GM19438 (cell line): ENCODE data around the gene ABHD12B.

Experiments used
- ATAC-seq: cut with Tn5 transposase; IDR thresholded peaks from one replicate; pipeline ENCODE4 v1.9.1; 2021; ENCODE audit warnings: low read depth; ENCODE audit not compliant: unreplicated experiment

The ABHD12B gene

DNA sequence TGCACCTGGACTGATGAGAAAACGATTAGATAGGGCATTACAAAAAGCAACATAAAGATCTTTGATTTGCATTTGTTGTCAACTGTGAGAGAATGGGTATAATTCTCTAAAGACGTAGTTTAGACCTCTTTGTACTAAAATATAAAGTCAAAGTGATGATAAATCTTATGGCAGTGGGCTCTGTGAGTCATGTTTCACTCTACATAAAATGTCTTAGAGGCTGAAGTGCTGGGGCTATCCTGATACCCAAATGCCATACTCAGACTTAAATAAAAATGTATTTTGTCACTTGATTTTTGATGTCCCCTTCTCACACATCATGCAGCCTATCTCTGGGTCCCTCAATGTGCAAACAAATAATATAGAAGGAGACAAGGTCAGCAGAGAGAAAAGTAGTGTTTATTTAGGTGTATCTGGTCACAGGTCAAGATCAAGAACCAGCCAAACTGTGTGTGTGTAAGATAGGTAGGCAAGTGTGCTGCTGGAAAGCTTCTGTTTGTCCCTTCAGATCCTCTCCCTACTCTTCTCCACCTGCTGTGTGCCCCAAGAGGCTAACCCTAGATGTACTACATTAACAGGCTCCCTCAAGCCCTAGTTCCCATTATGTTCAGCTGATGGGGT is 33.9 kb upstream of the ABHD12B start:
- no peak for ATAC-seq

DNA sequence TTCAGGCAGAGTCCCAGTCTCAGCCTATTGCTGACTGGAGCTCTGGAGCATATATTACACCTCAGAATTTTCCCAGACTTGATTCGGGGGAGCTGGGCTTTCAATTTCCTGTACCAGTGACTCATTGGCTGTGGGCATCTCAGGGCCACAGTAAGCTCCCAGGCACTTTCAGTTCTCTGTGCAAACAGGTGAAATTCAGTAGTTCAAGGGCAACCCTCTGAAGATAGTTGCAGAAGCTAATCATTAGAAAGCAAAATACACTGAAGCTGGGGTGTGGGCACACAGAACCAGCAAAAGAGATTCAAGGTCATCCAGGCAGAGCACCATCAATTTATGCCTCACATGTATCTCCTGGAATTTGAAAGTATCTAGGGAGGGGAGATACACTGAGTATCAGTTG is 32.8 kb upstream of the ABHD12B start:
- ATAC-seq, result no peak

DNA sequence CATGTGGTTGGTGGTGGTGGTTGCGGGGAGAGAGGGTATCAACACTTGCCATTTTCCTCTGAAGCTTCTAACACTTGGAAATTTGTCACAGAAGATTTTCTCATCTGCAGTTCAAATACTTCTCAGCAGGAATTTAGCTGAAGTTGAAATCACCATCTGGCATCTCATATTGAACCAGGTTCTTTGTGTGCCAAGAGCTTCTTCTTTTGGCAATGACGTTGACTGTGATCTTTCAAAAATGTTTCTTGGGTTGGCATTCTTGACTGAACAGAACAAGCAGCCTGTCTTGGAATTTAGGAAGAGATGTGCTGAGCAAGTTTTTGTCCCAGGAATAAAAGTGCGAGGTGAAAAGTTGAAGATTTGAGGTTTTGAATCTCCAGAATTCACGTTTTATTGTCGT is 32.2 kb upstream of the ABHD12B start:
- no peak for ATAC-seq

DNA sequence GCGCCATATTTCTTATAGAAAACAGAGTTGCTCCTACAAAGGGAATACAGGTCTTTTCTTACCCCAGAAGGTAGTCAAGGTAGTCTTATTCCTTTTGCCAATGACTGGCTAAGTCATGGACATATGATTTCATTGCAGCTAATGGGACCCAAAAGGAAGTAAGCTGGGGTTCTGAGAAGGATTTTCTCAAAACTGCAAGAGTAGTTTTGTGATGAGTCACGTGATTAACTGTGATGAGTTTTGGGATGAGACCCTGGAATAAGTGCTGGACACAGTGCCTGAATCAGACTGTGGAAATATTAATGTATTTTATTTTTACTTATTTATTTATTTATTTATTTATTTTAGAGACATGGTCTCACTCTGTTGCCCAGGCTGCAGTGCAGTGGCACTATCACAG is 27.5 kb upstream of the ABHD12B start:
- no peak for ATAC-seq

DNA sequence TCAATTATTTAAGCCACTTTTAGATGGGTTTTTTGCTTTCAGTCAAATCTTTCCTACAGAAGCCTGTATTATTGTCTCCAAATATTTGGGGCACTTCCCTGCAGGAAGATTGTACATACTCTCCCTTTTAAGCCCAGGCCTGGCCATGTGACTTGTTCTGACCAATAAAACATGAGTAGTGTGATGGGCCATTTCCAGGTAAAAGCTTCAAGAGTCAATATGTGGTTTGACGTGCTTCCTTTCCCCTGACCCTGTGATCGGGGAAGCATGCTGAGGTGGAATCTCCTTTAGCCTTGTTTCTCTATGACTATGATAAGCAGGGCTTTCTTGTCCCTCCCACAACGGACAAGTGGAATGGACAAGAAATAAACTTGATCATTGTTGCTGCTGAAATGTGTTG is 26.7 kb upstream of the ABHD12B start:
- ATAC-seq, result no peak

DNA sequence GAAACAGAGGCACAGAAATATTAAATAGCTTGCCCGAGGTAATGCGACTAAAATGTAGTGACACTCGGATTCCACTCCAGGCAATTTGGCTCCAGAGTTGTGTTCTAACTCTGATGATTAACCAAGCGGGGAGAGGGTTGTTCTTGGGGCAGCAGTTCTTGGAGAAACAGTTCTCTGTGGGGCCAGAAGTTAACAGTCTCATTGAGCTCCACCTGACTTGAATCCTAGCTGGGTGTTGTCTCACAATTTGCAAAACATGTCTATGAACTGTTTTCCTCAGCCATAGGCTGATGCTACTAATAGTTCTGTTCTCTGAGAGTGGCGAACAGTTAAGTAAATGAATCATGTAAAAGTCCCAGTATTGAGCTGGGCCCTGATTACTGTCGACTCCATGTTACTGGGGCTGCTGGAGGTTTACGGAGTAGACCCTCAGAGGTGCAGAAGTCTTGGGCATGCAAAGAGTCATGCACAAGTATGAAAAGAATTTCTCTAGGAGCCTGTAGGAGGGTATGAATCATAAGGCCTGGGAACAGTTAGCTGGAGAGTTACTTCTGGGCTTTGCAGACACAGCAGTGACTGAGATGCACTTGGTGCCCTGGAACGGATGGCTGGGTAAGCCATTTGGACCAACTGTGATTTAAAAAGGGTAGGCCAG is 25.5 kb upstream of the ABHD12B start:
- ATAC-seq, result no peak

DNA sequence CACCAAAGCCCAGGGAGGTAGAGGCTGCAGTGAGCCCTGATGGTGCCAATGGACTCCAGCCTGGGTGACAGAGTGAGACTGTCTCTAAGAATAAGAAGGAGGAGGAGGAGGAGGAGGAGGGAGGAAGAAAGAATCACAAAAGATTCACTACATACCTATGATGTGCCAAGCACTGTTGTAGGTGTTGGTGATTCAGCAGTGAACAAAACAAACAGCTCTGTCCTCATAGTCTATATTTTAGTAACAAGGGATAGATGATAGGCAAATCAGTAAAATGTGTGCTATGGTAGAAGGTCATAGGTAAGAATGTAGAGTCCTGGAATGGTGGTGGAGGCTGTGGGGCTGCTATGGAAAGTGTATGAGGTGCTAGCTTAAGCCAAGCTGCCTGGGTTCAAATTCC is 18.0 kb upstream of the ABHD12B start:
- no peak for ATAC-seq

DNA sequence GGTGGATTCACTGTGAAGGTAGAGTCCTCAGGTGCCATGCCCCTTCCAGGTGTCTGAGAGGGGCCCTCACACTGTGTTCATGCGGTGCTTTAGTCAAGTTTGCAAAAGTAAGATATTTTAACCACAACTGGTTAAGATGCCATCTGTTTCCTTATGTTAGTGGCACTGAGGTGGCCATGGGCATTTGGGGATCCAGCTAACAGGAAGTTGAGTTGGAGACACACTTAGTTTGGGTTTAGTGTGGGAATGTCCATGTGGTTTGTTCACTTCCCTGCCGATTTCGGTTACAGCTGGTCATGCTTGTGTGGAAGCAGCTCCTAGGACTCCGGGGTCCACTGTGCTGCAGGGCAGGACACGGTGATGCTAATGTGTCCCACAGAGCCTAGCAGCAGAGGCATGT is 17.3 kb upstream of the ABHD12B start:
- no peak for ATAC-seq

DNA sequence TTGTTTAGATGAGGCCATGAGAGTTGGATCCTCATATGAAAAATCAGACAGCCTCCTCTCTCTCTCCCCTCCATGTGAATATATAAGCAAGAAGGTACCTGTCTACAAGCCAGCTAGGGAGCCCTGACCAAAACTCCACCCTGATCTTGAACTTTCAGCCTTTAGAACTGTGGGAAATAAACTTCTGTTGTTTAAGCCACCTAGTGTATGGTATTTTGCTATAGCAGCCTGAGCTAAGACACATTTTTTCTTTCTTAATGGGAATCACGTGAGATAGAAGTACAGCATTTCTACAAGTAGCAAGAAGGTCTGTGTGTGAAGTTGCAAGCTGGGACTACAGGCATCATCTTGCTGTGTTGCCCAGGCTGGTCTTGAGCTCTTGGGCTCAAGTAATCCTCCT is 16.3 kb upstream of the ABHD12B start:
- ATAC-seq, result no peak

DNA sequence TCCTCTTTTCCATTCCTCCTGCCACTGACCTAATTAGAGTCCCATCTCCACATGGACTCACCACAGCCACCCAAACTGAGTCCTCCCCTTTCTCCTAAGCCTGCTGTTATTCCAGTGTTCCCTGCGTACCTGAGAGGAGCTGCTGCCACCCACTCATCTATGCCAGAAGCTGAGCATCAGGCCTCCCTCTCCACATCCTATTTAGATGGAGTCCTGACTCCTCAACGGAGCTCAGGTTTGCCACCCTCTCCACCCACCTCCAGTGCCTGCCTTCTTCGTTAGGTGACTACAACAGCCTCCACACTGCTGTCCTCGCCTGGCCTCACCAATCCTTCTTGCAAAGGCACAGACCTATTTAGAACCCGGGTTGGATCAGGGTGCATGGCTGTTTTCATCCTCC is 15.2 kb upstream of the ABHD12B start:
- no peak for ATAC-seq

DNA sequence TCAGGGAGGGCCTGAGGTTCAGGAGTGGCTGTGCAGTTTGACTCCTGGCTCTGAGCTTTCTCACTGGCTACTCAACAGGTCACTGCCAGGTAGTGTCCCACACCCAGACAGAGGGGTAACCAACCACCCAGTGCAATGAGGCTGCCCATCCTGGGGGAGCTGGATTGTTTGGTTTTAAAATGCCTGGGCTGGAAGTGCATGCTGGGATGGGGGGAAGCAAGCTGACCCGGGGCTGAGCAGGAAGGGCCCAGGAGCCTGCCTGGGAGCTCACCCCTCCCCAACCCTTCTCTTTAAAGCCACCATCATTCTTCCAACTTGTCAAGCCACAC is 12.6 kb upstream of the ABHD12B start:
- peak; percentile 24 for ATAC-seq

DNA sequence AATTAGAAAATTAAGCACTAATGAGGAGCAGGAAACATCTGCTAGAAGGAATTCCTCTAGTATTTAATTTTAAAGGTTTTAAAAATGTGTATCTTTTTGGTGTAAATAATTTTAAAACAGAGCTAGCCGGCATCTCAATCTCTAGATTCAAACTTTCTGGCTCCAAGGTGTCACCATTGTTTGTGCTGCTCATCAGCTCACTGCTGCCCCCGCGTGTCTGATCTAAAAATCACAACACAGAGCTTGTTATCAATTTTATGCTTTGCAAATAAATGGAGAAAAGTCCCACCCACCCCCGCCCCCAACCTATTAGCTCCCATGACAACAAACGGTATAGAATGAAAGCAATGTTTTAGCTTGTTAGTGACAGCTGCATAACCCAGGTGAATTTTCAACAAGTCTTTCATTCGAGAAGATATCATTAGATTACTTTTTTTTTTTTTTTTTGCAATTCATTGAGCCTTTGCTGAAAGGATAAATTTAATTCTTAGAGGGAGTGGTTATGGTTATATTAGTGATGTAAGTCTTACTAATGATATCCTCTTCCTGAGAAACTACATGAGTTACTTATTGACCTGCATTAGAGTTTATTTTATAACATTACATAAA is 11.3 kb upstream of the ABHD12B start:
- no peak for ATAC-seq

DNA sequence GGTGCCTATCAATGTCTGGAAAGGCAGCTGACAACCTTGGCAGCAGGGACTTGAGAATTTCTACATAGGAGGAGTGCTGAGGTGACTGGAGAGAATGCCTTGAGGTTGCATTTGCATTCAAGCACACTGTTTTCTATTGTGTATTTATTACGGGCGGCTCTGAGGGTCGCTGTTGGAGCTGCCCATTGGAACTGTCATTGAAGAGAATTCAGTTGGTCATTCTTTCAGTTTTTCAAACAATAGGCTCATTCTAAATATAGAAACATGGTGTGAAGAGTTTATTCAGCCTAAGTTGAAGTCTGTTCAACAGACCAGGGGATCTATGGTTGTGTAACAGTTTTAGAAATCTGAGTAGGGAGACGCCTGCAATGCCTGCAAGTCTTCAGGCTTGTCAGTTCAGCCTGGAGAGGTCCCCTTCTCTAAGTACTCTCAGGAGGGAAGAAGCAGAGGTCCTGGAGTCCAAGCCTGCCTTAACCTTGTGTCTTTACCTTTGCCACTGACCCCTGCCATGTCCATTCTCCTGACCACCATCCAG is 9.8 kb upstream of the ABHD12B start:
- no peak for ATAC-seq

DNA sequence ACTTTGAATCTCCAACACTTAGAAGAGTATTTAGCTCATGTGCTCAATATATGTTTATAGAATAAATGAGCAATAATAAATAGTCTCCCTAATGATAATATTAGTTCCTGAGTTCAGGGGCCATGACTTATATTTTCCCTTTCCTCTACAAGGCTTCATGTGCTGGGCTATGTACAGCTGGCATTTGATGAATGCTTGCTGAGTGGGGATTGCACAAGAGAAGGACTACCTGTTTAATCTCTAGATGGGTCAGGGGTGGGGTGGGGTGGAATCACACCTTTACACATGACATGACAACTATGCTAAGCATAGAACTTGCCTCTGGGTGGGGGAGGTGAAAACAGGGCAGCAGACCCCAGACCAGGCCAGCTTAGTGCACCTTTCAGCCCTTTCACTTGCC is 7.6 kb upstream of the ABHD12B start:
- no peak for ATAC-seq

DNA sequence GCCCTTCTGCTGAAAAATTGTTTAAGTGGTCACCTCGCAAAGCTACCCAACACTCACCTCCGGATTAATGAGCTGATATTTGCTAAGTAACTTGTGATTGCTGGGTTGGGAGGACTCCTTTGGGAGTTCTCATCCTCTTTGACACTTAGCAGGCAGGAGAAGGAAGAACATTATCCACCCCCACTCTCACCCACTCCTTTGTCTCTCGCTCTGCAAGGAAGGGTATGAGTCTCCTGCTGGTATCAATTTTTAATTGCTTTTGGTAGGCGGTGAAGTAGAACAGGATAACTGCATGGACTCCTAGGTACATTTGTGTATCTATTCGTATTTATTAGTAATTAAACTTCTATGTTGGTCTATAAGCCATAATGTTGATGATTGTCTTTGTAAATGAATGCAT is 6.9 kb upstream of the ABHD12B start:
- no peak for ATAC-seq

DNA sequence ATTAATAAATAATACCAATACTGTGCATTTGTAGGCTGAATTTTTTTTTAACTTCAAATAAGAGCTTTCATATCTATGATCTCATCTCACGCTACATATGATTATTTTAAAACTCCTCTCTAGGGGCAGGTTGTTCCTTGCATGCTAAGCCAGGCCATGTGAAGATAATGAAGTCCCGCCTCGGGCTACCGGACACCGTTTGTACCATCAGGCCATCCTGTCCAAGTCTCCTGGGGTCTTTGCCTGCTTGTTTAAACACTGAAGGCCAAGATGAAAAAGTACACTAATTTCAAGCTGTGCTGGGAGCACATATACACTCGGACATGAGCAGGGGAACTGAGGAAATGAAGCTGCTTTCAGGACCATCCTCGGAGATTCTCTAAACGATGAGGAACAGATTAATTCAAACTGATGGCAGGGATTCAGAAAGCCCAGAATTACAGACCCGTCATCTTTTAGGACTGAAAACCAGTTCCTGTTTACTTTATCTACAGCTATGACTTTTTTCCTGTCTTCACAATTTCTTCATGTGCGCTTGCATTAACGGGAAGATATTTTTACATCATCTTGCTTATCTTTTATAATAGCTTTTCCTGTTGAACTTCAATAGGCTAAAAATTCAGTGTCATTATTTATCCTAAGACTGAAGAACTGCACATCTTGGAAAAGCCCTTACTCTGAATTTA is 6.3 kb upstream of the ABHD12B start:
- ATAC-seq, result no peak

DNA sequence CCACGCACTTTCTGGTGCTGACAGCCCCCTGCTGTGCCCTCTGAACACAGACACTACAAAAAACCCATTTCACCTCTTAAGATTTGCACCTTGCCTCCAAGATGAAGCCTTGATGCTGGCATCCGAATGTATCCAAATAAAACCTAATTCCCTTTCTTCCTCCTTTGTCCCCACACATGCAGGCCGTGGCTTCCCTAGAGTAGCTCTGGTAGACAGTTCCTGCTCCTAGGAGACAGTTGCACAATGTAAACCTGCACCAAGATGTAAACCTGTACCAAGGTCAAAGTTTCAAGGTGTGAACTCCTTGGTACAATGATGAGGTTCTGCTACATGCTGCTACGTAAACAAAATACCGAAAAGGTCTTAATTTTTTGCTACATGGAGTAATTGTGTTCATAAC is 625 bp upstream of the ABHD12B start:
- ATAC-seq, result no peak

DNA sequence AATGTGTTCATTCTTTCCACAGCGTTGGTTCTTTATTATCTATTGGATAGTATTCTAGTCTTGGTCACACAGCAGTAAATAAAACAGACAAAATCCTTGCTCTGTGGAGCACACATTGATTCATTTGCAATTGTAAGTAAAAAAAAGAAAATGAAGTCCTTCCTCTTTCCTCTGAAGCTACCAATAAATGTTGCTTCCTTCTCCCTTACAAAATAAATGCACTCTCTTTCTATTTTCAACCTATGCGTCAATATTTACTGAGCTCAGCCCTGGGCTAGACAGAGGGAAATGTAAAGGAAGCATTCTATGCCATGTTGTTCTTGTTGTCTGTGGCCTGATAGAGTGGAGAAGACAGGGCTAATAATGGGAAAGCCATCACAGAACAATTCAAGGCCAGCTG is 2.9 kb downstream of the ABHD12B start:
- no peak for ATAC-seq

DNA sequence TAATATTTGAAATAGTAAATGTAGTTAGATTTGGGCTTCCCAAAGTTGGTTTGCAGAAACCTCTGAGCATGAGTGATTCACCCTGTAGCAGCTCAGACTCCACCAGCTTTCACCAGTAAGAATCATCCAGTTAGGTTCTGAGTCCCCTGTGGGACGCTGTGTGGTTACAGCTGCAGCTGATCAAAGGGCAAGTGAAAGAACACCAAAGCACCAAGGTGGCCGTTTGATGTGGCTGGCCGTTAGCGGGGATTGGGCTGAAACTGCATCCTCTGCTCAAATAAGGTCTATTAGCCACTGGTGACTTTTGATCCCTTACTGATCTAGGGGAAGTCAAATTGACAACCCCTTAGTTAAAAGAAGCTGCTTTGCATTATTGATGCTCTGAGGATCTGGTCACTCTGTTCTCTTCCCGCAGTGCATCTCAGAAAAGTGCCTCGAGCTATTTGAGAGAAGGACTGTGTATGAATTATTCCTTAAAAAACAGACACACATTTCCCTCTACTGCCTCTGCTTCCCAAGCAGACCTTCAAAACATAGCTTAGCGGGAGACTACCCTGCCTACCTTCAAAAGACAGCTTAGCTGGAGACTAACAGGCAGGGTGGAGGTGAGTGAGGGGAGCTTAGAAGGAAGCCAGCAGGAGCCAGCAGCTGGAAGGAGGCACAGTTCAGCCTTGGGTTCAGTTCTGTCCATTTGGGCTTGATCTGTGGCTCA is 3.7 kb downstream of the ABHD12B start:
- ATAC-seq, result peak; percentile 94

DNA sequence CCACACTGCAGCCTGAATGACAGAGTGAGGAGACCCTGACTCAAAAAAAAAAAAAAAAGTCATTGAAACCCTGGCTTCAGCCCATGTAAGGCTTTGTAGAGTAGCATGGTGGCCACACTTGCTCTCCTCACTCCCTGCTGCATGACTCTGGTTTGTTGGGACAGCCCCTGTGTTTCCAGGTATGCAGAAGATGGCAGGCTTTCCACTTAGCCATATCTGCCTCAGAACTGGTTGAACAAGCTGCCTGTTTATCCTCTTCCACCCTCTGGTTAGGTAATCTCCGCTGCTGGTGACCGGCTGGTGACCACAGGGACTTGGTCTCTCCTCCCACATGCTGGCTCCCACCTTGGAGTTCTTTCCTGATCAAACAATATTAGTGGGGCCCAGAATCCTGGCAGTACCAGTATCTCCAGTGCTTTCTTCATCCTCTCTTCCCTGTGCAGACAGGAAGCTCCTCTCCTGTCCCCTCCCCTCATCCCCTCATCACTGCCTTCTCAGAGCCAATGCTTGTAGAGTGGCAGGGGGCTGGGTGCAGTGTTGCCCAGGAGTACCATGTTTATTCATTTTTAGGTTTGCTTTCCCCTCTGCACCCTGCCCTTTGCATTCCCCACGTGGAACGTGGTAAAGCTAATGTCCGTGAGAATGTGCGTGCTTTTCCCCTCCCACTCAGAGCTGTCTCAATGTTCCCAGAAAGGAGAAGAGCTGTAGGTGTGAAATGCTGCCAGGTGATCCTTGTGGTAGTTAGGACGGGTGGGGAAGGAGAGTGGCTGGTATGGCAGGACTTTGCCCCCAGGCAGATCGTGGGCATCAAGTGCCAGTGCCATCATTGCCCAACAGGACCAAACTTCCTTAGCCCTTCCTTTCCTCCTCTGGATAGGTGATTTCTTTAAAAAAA is 11.3 kb downstream of the ABHD12B start:
- no peak for ATAC-seq
